Endodermal cell (in vitro differentiated cells): ENCODE data around the gene CACNA2D1. TPM values are rescaled to one million over a fixed set of nuclear protein-coding genes. Genes with fewer than 3 reads are reported as not detected.
A peak's percentile ranks its signal among the peaks of the same experiment; 100 is the strongest.

Experiments used
- DNase-seq: peaks from one replicate; pipeline ENCODE4 v3.0.0-alpha.2; 2017
- H3K27ac ChIP-seq: 2 replicates; pipeline ENCODE4 v1.5.1; 2013; ENCODE audit warnings: mild to moderate bottlenecking, low read depth, low read length, moderate library complexity
- H3K27me3 ChIP-seq: 2 replicates; pipeline ENCODE4 v1.6.1; 2013; ENCODE audit warnings: mild to moderate bottlenecking, low read length, moderate library complexity; ENCODE audit not compliant: insufficient read depth, control insufficient read depth, poor library complexity, severe bottlenecking
- H3K36me3 ChIP-seq: 2 replicates; pipeline ENCODE4 v1.7.0; 2013; ENCODE audit warnings: mild to moderate bottlenecking, low read length, moderate library complexity; ENCODE audit not compliant: control insufficient read depth, insufficient read depth
- H3K4me1 ChIP-seq: one replicate; pipeline ENCODE4 v1.7.0; 2013; ENCODE audit warnings: low read length; ENCODE audit not compliant: control insufficient read depth, insufficient read depth
- H3K4me3 ChIP-seq: 2 replicates; pipeline ENCODE4 v1.5.1; 2013; ENCODE audit warnings: mild to moderate bottlenecking, low read length, moderate library complexity
- H3K9ac ChIP-seq: 2 replicates; pipeline ENCODE4 v1.6.1; 2013; ENCODE audit warnings: mild to moderate bottlenecking, low read length, moderate library complexity; ENCODE audit not compliant: poor library complexity, severe bottlenecking; ENCODE audit errors: extremely low read depth
- H3K9me3 ChIP-seq: 2 replicates; pipeline ENCODE4 v1.6.1; 2013; ENCODE audit warnings: mild to moderate bottlenecking, low read length, moderate library complexity; ENCODE audit not compliant: control insufficient read depth
- H3K27ac Mint-ChIP-seq: 2 replicates; pipeline ENCODE4 v1.8.0; 2020; ENCODE audit warnings: mixed read lengths
- H3K27me3 Mint-ChIP-seq: 2 replicates; pipeline ENCODE4 v1.8.0; 2021; ENCODE audit warnings: mild to moderate bottlenecking, mixed read lengths; ENCODE audit not compliant: insufficient read depth
- H3K36me3 Mint-ChIP-seq: 2 replicates; pipeline ENCODE4 v1.8.0; 2020; ENCODE audit warnings: low read depth, mixed read lengths
- H3K4me1 Mint-ChIP-seq: 2 replicates; pipeline ENCODE4 v1.8.0; 2020; ENCODE audit warnings: mixed read lengths
- H3K4me3 Mint-ChIP-seq: 2 replicates; pipeline ENCODE4 v1.8.0; 2020; ENCODE audit warnings: mild to moderate bottlenecking, moderate library complexity, mixed read lengths
- H3K9me3 Mint-ChIP-seq: 2 replicates; pipeline ENCODE4 v1.8.0; 2020; ENCODE audit warnings: mild to moderate bottlenecking, mixed read lengths
- CTCF ChIP-seq: fragments of 200-600 bp; sonication (generic); conservative IDR thresholded peaks from 2 replicates; pipeline ENCODE4 v1.5.0; 2021; ENCODE audit warnings: antibody characterized with exemption, mild to moderate bottlenecking
- WGBS, 2 experiments: methylation state at CpG; one replicate each; pipeline versions ENCODE4 v1.1.5 to v1.1.7; 2013; ENCODE audit warnings: missing lambda C conversion rate in 2 of 2, mixed read lengths in 1 of 2; ENCODE audit not compliant: insufficient coverage in 1 of 2, insufficient read length in 1 of 2; 5-methylcytosine and 5-hydroxymethylcytosine counted together
- total RNA-seq, 2 donors: library from RNA; stranded (reverse); fragmentation: NEBNext Ultra II Directional in 1 of 2; extraction: Animal tissue kit (Norgen Biotek cat#: 25700) in 1 of 2; gene quantifications; 2 replicates in 1 of 2; 3 replicates in 1 of 2; pipeline ENCODE4 v1.2.1, GENCODE V29; 2021

Gene CACNA2D1
- total RNA-seq, 2 donors from 2014 or later = 16.9 to 26.8 TPM

DNA sequence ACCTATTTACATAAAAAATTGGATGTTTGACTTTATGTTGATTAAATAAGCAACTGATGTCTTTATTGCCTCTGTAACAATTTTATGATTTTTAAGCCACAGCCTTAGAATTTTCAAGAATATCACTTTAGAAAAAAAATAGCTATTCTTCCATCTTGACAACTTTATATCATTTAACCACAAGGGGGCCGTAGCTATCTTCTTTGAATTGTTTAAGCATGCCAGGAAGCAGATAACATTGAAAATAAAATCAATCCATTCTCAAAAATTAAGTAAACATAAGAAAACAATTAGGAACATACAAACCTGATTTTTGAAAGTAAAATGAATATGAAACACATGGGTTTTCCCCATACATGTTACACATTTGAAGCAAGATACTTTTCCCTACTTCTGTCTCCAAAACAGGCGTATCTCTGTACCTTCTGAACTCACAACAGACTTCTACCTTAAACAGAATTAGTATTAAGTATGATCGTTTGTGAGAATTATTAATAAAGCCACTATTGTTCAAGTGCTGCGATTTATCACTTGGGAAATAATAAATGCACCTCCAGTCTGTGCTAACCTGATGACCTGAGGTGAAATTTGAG lies 209.0 kb downstream of the CACNA2D1 start:
- H3K27me3 Mint-ChIP-seq = no peaks in the 10 kb centered on the region
- no peaks in the 10 kb centered on the region for H3K36me3 Mint-ChIP-seq
- no peaks in the 10 kb centered on the region for H3K27me3 ChIP-seq
- H3K4me3 ChIP-seq = no peak overlapping the region
- H3K9me3 Mint-ChIP-seq = no peaks in the 10 kb centered on the region
- H3K36me3 ChIP-seq = no peaks in the 10 kb centered on the region
- 52% methylated on average over 4 of the region's 4 CpGs; no CpG with 5 or more reads in 1 of the 2 experiments for WGBS, 2 experiments
- H3K4me1 ChIP-seq = peaks cover 4% of the 10 kb centered on the region
- peak; percentile 91 for TF ChIP-seq CTCF
- H3K4me3 Mint-ChIP-seq = no peak overlapping the region
- DNase-seq = no peak
- H3K27ac Mint-ChIP-seq = no peak overlapping the region
- H3K9me3 ChIP-seq = no peaks in the 10 kb centered on the region
- H3K9ac ChIP-seq = no peak overlapping the region
- H3K4me1 Mint-ChIP-seq = peaks cover 21% of the 10 kb centered on the region
- no peak overlapping the region for H3K27ac ChIP-seq

DNA sequence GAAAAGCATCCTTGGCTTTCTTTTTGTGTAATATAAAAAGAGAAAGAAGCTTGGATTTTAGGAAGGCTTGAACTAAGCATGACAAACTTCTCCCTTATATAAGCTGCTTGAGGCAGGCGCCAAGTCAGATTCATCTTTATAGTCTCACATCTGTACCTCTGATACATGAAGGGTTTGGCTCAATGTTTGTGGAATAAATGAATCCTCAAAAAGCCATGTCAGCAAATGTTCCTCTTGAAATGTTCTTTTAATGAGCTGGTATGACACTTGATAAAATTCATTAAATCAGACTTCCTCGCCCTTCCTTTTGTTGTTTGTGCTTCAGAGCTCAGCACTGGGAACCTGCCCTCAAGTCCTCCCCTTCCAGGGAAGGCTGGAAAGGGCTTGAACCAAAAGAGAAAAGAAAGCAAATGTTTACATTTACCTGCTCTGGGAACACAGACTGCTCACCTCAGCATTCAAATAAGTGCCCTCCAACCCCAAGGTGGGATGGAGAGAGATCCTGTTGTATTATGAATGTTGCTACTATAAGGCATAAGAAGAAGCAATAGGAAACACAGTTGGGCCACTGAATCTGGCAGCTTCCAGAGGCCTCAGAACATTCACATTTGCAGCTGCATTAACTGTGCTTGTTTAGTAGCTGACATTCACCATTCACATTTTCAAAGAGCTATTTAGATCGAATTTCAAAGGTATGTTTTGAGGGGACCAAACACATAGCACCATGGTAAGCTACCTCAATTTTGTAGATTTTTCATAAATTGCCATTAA lies 212.6 kb downstream of the CACNA2D1 start:
- Histone ChIP-seq H3K4me1 (peaks cover 4% of the 10 kb centered on the region), H3K36me3 (no peaks in the 10 kb centered on the region), H3K4me3 (no peak overlapping the region), H3K27ac (no peak overlapping the region), H3K9me3 (no peaks in the 10 kb centered on the region), H3K27me3 (no peaks in the 10 kb centered on the region), H3K9ac (no peak overlapping the region)
- H3K27ac Mint-ChIP-seq = peak overlapping the region; percentile 52
- 84 to 100% methylated on average over 1 to 3 of the region's 3 CpGs for WGBS, 2 experiments
- peak; percentile 44 for DNase-seq
- no peaks in the 10 kb centered on the region for H3K9me3 Mint-ChIP-seq
- no peak for TF ChIP-seq CTCF
- no peaks in the 10 kb centered on the region for H3K27me3 Mint-ChIP-seq
- no peaks in the 10 kb centered on the region for H3K36me3 Mint-ChIP-seq
- H3K4me1 Mint-ChIP-seq = peaks cover 21% of the 10 kb centered on the region
- no peak overlapping the region for H3K4me3 Mint-ChIP-seq

- Mint-ChIP-seq H3K9me3 (no peaks in the 10 kb centered on the region), H3K27me3 (no peaks in the 10 kb centered on the region), H3K36me3 (no peaks in the 10 kb centered on the region), H3K4me3 (no peak overlapping the region), H3K4me1 (peaks cover 10% of the 10 kb centered on the region), H3K27ac (no peak overlapping the region)
- no peaks in the 10 kb centered on the region for H3K9me3 ChIP-seq
- H3K27me3 ChIP-seq = no peaks in the 10 kb centered on the region
- no peaks in the 10 kb centered on the region for H3K4me1 ChIP-seq
- H3K27ac ChIP-seq = no peak overlapping the region
- no peaks in the 10 kb centered on the region for H3K36me3 ChIP-seq
- no peak overlapping the region for H3K4me3 ChIP-seq
- 97 to 100% methylated on average over 2 of the region's 2 CpGs for WGBS, 2 experiments
- H3K9ac ChIP-seq = no peak overlapping the region
- TF ChIP-seq CTCF = no peak
- DNase-seq = no peak
Measured at GRCh38 chr7:82229164-82229563, 214.4 kb downstream of the CACNA2D1 start.
